Sigmoid colon (tissue), 4 donors: ENCODE measurements around the gene SUSD5.

Source experiments
- CTCF ChIP-seq, 4 experiments: fragments of 450-650 bp in 3 of 4; fragments of 200-600 bp in 1 of 4; IDR thresholded peaks; one replicate each; pipeline ENCODE4 v1.5.1; 2016 to 2019; ENCODE audit warnings: antibody characterized with exemption in 4 of 4, mild to moderate bottlenecking in 3 of 4, moderate library complexity in 2 of 4
- EP300 ChIP-seq, 4 donors: sonication (generic); formaldehyde crosslinking; IDR thresholded peaks; one replicate each; pipeline ENCODE4 v1.6.1; 2017; ENCODE audit warnings: antibody characterized with exemption in 4 of 4
- POLR2A ChIP-seq, 2 donors: fragments of 450-650 bp; IDR thresholded peaks; one replicate each; pipeline ENCODE4 v1.6.1; 2016; ENCODE audit warnings: antibody characterized with exemption in 2 of 2, mild to moderate bottlenecking in 2 of 2, moderate library complexity in 2 of 2
- POLR2AphosphoS5 ChIP-seq, 4 donors: sonication (generic); formaldehyde crosslinking; IDR thresholded peaks; one replicate each; pipeline ENCODE4 v1.6.1; 2017; ENCODE audit warnings: antibody characterized with exemption in 4 of 4

DNA sequence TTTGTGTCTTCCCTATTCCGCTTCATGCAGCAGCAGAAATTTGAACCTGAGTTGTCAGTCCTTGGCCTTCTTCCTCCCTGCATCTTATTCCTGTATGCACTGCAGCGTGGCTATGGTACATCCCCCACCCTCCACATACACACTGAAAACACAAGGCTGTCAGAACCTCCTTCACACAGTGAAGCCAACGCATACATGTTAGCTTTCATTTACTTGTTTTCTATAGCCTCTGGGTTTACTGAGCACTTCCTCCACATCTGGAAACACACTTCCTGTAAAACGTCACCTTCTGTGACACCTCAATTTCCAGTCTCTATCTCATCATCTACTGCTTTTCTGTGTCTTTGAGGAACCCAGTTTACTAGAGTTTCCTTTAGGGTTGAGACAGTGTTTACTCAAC, 47.0 kb downstream of the SUSD5 start:
- TF ChIP-seq CTCF (IDR thresholded peaks at IDR 0.05), result no peak
- no peak for TF ChIP-seq POLR2AphosphoS5 (IDR thresholded peaks at IDR 0.05)
- TF ChIP-seq POLR2A (IDR thresholded peaks at IDR 0.05), result no peak
- no peak for TF ChIP-seq EP300 (IDR thresholded peaks at IDR 0.05)
